Muscle of leg (tissue), 11 donors: ENCODE measurements around the gene SBSN. TPM values are rescaled to one million over a fixed set of nuclear protein-coding genes. Genes with fewer than 3 reads are reported as not detected.

Experiments
- DNase-seq: peaks from one replicate; pipeline ENCODE4 v3.0.0; 2013
- H3K27ac ChIP-seq: one replicate; pipeline ENCODE4 v1.5.1; 2013; ENCODE audit warnings: mild to moderate bottlenecking, low read length, control low read depth
- H3K27me3 ChIP-seq: one replicate; pipeline ENCODE4 v1.6.1; 2013; ENCODE audit warnings: low read length; ENCODE audit not compliant: control insufficient read depth, insufficient read depth
- H3K36me3 ChIP-seq: one replicate; pipeline ENCODE4 v1.6.1; 2013; ENCODE audit warnings: low read length; ENCODE audit not compliant: control insufficient read depth, insufficient read depth
- H3K4me1 ChIP-seq: one replicate; pipeline ENCODE4 v1.6.1; 2013; ENCODE audit warnings: low read length; ENCODE audit not compliant: control insufficient read depth, insufficient read depth
- H3K4me3 ChIP-seq: one replicate; pipeline ENCODE4 v1.5.1; 2013; ENCODE audit warnings: low read length, control low read depth
- H3K9me3 ChIP-seq: replicated peaks from 2 replicates; pipeline ENCODE4 v1.6.1; 2013; ENCODE audit warnings: low read depth, low read length; ENCODE audit not compliant: control insufficient read depth
- WGBS: methylation state at CpG from one replicate; pipeline ENCODE4 v1.1.5; 2013; ENCODE audit warnings: missing lambda C conversion rate; ENCODE audit not compliant: insufficient coverage; 5-methylcytosine and 5-hydroxymethylcytosine counted together
- polyA plus RNA-seq, 8 donors: library from polyadenylated mRNA; unstranded; fragments of 120-200 nt; gene quantifications; one replicate each; pipeline versions ENCODE4 v1.2.1 to v1.2.3, GENCODE V29; 2013; ENCODE audit warnings: inconsistent platforms in 1 of 8, low replicate concordance in 1 of 8; ENCODE audit not compliant: insufficient read length in 8 of 8, insufficient read depth in 1 of 8
- total RNA-seq: library from RNA; stranded (reverse); fragments of 120-200 nt; gene quantifications from one replicate; pipeline ENCODE4 v1.2.4, GENCODE V29; 2013

The SBSN gene
- total and polyA plus RNA-seq, 9 donors: 0.10 to 5.1 (median 0.40) TPM; not detected in 5

DNA sequence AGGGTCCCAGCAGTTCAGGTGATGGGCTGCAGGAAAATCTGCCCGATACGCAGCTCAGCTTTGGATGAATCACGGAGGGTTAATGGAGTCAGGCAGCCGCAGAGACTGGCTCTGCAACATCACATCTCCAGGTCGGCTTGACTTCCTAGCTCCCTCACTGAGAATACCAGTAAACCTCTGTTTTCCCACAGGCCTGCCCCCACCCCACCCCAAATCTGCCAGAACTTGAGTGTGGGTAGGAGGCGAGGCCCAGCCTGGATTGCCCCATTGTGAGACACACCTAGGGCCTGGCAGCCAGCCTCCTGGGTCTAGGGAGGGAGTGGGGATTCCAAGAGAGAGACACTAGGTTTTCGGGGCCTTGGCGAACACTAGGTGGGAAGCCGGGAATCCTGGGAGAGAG lies 34.1 kb downstream of the SBSN start:
- no peak for DNase-seq
- H3K4me1 ChIP-seq: peaks cover 5% of the 10 kb centered on the region
- no peaks in the 10 kb centered on the region for H3K36me3 ChIP-seq
- no peak overlapping the region for H3K27ac ChIP-seq
- peaks cover 4% of the 10 kb centered on the region for H3K27me3 ChIP-seq
- H3K9me3 ChIP-seq: no peaks in the 10 kb centered on the region
- no peak overlapping the region for H3K4me3 ChIP-seq
- WGBS: 86% methylated on average over 5 of the region's 9 CpGs

DNA sequence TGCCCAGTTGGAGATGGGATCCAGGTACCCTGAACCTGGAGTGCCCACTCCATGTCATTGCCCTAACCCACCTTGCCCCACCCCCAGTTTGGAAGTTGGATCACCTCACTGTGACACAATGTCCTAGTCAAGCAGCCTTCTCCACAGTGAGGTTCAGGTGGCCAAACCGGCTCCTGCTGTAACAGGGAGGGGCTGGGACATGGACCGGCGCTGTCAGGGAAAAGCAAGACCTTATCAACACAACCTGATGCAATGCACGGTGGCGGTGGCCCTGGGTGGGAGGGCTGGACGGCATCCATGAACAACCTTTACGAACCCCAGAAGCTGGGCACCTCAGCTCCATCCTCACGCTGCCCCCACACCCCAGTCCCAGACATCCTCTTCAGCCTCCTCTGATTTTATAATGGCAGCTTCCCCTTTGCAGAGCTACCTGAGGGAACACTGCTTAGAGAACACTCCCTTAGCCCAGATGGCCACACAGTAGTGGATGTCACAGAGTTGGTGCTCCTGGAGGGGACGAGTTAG lies 36.2 kb downstream of the SBSN start:
- Histone ChIP-seq H3K36me3 (no peaks in the 10 kb centered on the region), H3K4me3 (no peak overlapping the region), H3K9me3 (no peaks in the 10 kb centered on the region), H3K27me3 (peaks cover 6% of the 10 kb centered on the region), H3K27ac (no peak overlapping the region), H3K4me1 (peaks cover 5% of the 10 kb centered on the region)
- DNase-seq: no peak
- 95% methylated on average over 8 of the region's 9 CpGs for WGBS

DNA sequence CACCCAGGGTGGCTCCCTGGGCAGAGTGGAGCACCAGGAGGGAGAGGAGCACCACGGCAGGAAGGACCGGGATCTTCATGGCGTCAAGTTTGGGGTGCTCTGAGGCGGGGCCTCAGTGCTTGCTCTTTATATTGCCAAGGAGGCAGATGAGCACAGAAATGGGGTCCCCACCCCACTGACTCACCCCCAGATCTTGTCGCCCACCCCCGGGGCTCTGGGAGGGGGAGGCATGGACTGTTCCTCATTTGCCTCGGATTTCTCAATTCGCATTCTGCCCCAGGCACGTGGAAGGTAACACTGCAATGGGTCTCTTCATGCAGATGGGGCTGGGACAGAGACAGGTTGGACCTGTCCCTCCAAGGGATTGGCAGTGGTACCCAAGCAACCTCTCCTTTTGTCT lies 37.7 kb downstream of the SBSN start, which contains the start of gene KRTDAP:
Gene KRTDAP (minus strand): TSS at position 101 of the 400 bp plus-strand sequence. CDS start 22 bp downstream, at position 79.
- peaks cover 5% of the 10 kb centered on the region for H3K4me1 ChIP-seq
- H3K27ac ChIP-seq: no peak within 1 kb of the TSS
- H3K4me3 ChIP-seq: no peak within 1 kb of the TSS
- DNase-seq: no peak
- no peaks in the 10 kb centered on the region for H3K9me3 ChIP-seq
- peaks cover 6% of the 10 kb centered on the region for H3K27me3 ChIP-seq
- 72% methylated on average over 3 of the region's 9 CpGs for WGBS
- no peaks in the 10 kb centered on the region for H3K36me3 ChIP-seq

DNA sequence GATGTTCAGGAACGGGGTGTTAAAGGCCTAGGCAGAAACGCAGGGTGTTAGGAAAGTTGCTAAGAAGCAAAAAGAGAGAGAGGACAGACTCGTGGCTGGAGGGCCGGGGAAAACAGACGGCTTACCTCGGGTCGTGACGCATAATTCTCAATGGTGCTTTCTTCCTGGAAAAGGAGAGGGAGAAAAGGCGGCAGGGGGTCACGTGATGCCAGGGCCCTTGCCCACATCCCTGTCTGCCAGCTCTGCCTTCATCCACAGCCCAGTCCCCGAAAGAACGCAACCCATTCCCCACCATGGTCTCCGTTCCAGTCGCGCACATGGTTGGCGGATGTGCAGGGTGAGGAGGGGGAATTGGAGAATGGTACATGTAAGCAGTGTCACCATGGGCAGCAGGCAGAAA lies 39.4 kb downstream of the SBSN start:
- H3K27me3 ChIP-seq: peaks cover 2% of the 10 kb centered on the region
- no peaks in the 10 kb centered on the region for H3K4me1 ChIP-seq
- H3K9me3 ChIP-seq: no peaks in the 10 kb centered on the region
- 64% methylated on average over 9 of the region's 16 CpGs for WGBS
- DNase-seq: no peak
- no peaks in the 10 kb centered on the region for H3K36me3 ChIP-seq
- no peak overlapping the region for H3K4me3 ChIP-seq
- H3K27ac ChIP-seq: no peak overlapping the region

DNA sequence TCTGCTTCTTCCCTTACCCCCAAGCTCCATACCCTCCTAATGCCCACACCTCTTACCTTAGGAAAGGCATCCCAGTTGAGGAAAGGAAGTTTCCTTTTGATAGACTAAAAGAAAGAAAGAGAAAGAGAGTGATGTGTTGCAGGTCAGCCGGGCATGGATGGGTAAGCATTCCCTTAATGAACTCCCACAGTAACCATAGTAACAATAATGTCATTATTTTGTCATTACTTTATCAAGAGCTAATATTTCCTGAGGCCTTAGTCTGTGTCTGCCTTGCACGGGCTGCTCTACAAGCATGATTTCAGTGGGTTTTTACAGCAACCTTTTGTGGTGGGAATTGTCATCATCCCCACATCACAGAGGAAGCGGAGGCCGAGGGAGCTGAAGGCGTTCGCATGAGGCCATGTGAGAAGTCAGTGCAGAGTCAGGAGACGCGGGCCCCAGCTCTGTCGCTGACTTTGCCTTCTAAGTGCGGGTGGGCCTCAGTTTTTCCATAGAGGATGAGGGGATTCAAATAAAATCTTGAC lies 40.4 kb downstream of the SBSN start:
- no peak for DNase-seq
- WGBS: no CpG with 5 or more reads among the region's 10 CpGs

DNA sequence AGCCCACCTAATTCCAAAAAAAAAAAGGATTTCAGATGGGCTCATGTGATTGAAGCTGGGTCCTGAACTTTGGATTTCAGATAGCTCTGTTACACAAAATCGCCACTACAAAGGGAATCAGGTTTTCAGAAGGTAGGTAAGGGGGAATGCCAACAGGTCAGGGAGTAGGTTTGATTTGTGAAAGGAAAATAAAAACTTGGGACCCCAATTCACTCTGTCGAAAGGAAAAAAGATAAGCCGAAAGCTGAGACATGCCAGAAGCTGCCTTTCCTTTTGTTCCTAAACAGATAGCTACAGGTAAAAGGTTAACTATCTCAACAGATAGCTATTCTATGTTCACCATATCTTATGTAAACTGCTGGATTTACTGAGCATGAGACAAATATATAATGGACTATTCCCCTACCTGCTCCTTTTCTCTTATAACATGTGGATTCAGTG lies 41.8 kb downstream of the SBSN start:
- no peaks in the 10 kb centered on the region for H3K9me3 ChIP-seq
- no peak overlapping the region for H3K4me3 ChIP-seq
- H3K27me3 ChIP-seq: peaks cover 2% of the 10 kb centered on the region
- no CpG with 5 or more reads among the region's 3 CpGs for WGBS
- H3K4me1 ChIP-seq: no peaks in the 10 kb centered on the region
- DNase-seq: no peak
- no peaks in the 10 kb centered on the region for H3K36me3 ChIP-seq
- H3K27ac ChIP-seq: no peak overlapping the region

More for the DNA sequence above, 40.4 kb downstream of the SBSN start:
- H3K4me1 ChIP-seq: no peaks in the 10 kb centered on the region
- H3K4me3 ChIP-seq: no peak overlapping the region
- H3K9me3 ChIP-seq: no peaks in the 10 kb centered on the region
- peaks cover 2% of the 10 kb centered on the region for H3K27me3 ChIP-seq
- no peak overlapping the region for H3K27ac ChIP-seq
- H3K36me3 ChIP-seq: no peaks in the 10 kb centered on the region

DNA sequence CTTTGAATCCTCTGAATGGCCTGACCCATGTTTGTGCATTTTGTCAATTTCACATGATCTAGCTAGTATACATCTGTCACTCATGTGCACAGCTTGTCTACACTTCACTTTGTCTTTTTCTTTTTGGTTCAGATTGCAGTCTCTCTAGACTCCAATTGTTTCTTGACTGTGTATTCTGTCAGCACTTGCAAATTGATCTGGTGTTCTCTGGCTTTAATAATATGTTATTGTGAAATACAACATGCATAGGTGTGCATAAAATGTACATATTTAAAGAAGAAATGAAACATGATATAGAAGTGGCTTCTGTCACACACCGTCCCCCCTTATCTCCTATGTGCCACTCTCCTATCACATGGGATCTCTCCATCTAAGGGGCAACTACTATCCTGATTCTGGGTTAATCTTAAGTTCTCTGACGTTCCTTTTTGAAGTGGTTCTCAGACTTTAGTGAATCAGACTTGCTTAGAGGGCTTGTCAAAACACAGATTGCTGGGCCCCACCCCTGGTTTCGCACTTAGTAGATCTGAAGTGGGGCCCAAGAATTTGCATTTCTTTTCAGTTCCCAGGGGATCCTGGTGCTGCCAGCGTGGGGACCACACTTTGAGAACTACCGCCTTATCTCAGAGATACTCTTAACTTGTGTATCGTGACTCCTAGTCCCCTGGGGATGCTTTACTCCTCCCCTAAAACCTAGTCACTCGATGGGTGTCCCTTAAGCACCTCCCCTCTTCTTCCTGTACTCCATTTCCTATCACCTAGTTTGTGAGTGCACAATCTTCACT lies 43.7 kb downstream of the SBSN start:
- Histone ChIP-seq H3K4me1 (no peaks in the 10 kb centered on the region), H3K27me3 (peaks cover 2% of the 10 kb centered on the region), H3K27ac (no peak overlapping the region), H3K4me3 (no peak overlapping the region), H3K36me3 (no peaks in the 10 kb centered on the region), H3K9me3 (no peaks in the 10 kb centered on the region)
- WGBS: 61% methylated on average over 6 of the region's 7 CpGs
- no peak for DNase-seq

DNA sequence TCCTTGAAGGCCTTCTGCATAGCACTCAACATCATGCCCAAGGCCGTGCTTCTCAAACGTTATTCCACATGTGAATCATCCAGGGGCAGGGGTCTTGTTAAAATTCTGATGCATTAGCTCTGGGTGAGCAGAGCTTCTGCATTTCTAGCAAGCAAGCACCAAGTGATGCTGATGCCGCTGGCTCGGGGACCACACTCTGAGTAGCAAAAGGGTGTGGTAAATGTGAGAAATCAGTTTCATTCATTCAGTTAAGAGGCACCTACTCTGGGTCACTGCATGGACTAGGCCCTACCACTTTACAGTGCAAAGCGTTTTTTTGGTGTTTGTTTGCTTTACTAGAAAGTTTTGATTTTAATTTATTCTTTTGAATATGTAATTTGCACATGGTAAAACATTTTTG lies 45.0 kb downstream of the SBSN start:
- DNase-seq: no peak
- Histone ChIP-seq H3K36me3 (no peaks in the 10 kb centered on the region), H3K4me3 (no peak overlapping the region), H3K27ac (no peak overlapping the region), H3K27me3 (peaks cover under 1% of the 10 kb centered on the region), H3K4me1 (no peaks in the 10 kb centered on the region), H3K9me3 (no peaks in the 10 kb centered on the region)
- whole genome bisulfite sequencing: 83% methylated on average over 2 of the region's 5 CpGs

DNA sequence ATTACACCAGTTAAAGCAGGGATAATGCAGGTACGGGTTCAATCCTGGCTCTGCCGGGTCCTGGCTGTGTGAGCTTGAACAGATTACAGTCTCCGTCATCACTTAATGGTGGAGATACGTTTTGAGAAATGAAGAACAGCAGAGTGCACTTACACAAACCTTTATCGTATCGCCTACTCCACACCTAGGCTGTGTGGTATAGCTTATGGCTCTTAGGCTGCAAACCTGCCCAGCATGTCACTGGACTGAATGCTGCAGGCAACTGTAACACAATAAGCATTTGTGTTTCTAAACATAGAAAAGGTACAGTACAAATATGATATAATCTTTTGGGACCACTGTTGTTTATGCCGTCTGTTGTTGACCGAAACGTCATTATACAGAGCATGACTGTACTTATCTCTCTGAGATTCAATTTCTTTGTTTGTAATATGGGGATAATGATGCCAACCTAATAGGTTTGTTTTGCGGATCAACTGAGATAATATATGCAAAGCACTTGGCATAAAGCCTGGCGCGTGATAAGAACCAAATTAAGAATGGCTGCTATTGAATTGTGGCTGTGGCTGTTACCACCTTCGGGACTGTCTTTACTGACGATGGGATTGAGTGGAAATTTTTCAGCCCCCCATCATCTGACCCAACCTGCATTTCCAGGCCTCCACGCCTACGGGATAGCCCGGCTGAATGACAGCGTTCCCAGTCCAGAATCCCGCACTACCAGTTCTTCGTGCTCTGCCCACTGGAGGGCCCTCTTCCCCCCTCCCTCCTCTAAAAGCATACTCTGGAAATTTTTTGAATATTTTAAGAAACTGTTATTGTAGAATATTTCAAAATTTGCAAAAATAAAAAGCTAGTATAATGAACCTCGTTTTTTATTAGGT lies 49.1 kb downstream of the SBSN start:
- no peaks in the 10 kb centered on the region for H3K9me3 ChIP-seq
- no peak overlapping the region for H3K27ac ChIP-seq
- no peak overlapping the region for H3K4me3 ChIP-seq
- H3K4me1 ChIP-seq: no peaks in the 10 kb centered on the region
- no peaks in the 10 kb centered on the region for H3K36me3 ChIP-seq
- WGBS: 81% methylated on average over 7 of the region's 21 CpGs
- no peaks in the 10 kb centered on the region for H3K27me3 ChIP-seq
- no peak for DNase-seq

DNA sequence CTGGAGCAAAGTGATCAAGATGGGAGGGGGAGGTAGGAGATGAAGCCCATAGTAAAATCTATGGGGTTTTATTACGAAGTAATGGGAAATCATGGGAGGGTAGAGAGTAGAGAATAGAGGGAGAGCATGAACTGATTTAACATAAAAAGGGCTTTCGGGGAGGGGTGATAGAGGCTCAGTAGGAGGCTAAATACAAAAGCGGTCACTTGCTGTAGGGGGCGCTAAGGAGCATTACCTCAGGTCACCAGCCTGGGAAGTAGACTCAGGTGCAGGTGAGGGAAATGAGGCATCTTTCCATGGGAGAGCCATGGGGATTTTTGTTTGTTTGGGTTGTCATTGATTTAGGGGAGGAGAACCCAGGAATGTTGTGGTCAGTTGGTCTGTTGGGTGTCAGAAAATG lies 52.0 kb downstream of the SBSN start:
- WGBS: 50% methylated on average over 4 of the region's 4 CpGs
- no peaks in the 10 kb centered on the region for H3K27me3 ChIP-seq
- H3K4me3 ChIP-seq: no peak overlapping the region
- H3K9me3 ChIP-seq: no peaks in the 10 kb centered on the region
- H3K4me1 ChIP-seq: no peaks in the 10 kb centered on the region
- H3K27ac ChIP-seq: no peak overlapping the region
- no peaks in the 10 kb centered on the region for H3K36me3 ChIP-seq
- no peak for DNase-seq
